ENCODE measurements around the gene CLINT1. TPM values are rescaled to one million over a fixed set of nuclear protein-coding genes. Genes with fewer than 3 reads are reported as not detected.

The CLINT1 gene
- total and polyA plus RNA-seq, 12 donors = 15.1 to 54.7 (median 50.7) TPM

DNA sequence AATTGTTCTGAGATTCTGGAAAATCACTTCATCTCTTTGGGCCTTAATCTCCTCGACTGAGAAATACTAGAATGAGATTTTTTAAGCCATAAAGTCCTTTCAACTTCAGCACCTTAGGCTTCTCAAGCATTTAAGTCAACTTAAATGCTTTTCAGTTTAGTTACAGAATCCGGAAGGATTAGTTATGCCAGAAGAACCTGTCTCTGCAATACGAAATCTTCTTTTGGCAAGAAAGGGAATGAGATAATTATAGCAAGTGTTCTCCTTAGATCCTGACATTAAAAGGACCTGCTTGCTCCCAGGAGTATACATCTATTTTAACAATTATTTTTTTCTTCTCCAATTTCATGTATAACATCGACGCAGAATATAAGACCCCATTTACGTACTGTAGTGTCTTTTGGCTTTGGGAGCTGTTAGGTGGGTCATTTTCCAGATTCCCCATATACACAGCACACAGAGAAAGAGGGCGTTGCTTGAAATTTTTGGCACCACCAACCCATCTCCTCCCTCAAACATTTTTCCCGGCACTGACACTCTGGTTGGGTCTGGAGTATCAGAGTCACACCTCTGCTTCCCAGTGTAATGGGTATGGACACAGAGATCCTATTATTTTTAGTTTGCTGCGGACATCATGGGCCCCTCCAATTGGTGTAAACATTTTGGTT is 43.6 kb upstream of the CLINT1 start:
- ATAC-seq = peak in 1 of 8 donors; percentile 57
- no peak overlapping the region for H3K27ac ChIP-seq
- H3K27me3 ChIP-seq = no peaks in the 10 kb centered on the region
- intact Hi-C loops (cut with DNase I) = no loop called here
- 66 to 70% methylated on average over 9 of the region's 9 CpGs for WGBS, 2 donors
- H3K36me3 ChIP-seq = no peaks in the 10 kb centered on the region
- H3K9me3 ChIP-seq = no peaks in the 10 kb centered on the region
- no peak for DNase-seq
- H3K4me3 ChIP-seq = no peak overlapping the region
- no peaks in the 10 kb centered on the region for H3K4me1 ChIP-seq
- TF ChIP-seq, protein P1, sequence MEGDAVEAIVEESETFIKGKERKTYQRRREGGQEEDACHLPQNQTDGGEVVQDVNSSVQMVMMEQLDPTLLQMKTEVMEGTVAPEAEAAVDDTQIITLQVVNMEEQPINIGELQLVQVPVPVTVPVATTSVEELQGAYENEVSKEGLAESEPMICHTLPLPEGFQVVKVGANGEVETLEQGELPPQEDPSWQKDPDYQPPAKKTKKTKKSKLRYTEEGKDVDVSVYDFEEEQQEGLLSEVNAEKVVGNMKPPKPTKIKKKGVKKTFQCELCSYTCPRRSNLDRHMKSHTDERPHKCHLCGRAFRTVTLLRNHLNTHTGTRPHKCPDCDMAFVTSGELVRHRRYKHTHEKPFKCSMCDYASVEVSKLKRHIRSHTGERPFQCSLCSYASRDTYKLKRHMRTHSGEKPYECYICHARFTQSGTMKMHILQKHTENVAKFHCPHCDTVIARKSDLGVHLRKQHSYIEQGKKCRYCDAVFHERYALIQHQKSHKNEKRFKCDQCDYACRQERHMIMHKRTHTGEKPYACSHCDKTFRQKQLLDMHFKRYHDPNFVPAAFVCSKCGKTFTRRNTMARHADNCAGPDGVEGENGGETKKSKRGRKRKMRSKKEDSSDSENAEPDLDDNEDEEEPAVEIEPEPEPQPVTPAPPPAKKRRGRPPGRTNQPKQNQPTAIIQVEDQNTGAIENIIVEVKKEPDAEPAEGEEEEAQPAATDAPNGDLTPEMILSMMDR (IDR thresholded peaks at IDR 0.05) = no peak

DNA sequence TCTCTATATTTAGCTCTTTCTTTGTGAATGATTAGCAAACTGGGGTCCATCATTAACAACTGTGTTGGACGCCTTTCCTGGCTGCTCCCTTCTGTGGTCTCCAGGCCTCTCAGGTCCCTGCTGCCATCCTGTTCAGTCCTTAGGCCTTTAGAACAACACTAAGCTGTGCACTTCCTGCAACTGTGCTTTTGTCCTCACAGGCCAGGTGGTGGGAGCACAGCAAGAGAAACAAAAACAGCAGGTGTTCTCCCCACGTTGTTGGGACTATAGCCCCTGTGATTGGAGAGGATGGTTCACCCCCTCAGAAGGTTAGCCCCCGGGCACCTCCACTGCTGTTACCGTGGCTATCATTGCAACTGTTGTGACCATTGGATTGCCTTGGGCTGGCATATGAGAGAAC is 41.7 kb upstream of the CLINT1 start:
- no peak overlapping the region for H3K4me3 ChIP-seq
- H3K27ac ChIP-seq = no peak overlapping the region
- TF ChIP-seq, protein P1 (IDR thresholded peaks at IDR 0.05) = no peak
- ATAC-seq = no peak
- H3K27me3 ChIP-seq = no peaks in the 10 kb centered on the region
- intact Hi-C loops (cut with DNase I) = no loop called here
- no peak for DNase-seq
- H3K4me1 ChIP-seq = no peaks in the 10 kb centered on the region
- H3K36me3 ChIP-seq = no peaks in the 10 kb centered on the region
- 79 to 88% methylated on average over 4 of the region's 4 CpGs for whole genome bisulfite sequencing, 2 donors
- no peaks in the 10 kb centered on the region for H3K9me3 ChIP-seq

DNA sequence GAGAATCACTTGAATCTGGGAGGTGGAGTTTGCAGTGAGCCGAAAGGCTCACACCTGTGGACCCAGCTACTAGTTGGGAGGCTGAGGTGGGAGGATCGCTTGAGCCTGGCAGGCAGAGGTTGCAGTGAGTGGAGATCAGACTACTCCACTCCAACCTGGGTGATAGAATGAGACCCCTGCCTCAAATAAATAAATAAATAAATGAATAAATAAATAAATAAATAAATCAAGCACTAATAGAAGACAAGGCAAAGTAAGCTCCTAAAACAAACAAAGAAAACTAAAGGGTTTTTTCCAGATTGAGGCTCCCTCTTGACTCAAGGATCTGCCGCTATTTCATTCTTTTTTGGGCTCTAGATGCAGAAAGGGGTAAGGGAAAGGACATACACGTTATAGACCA is 34.7 kb upstream of the CLINT1 start:
- TF ChIP-seq, protein P1 (IDR thresholded peaks at IDR 0.05) = no peak
- H3K27me3 ChIP-seq = no peaks in the 10 kb centered on the region
- WGBS, 2 donors = 94 to 96% methylated on average over 4 of the region's 4 CpGs
- no peaks in the 10 kb centered on the region for H3K9me3 ChIP-seq
- ATAC-seq (no peak), DNase-seq (no peak)
- no peak overlapping the region for H3K27ac ChIP-seq
- intact Hi-C loops (cut with DNase I) = no loop called here
- H3K36me3 ChIP-seq = no peaks in the 10 kb centered on the region
- no peak overlapping the region for H3K4me3 ChIP-seq
- H3K4me1 ChIP-seq = peaks cover 0 to 15% (median 0%) of the 10 kb centered on the region in 9 donors

DNA sequence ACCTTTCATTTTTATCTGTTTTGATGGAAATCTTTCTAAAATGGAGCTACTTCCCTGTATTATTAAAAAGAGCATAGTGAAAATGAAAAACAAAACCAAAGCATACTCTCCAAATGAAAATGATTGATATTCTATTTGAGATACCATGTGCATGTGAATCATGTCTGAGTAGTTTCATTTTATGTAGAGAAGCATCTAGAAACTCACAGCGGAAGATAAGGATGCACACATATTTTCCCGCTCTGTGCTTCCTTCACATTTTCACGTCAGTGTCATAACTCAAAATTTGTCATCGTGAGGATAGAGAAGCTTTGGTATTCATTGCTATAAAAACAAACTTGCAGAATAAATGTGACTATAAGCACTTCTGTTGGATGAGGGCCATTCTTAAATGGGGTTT is 34.0 kb upstream of the CLINT1 start:
- no peak for ATAC-seq
- H3K27ac ChIP-seq = no peak overlapping the region
- TF ChIP-seq, protein P1 (IDR thresholded peaks at IDR 0.05) = no peak

More for the DNA sequence above, 34.0 kb upstream of the CLINT1 start:
- 64 to 70% methylated on average over 4 of the region's 4 CpGs for WGBS, 2 donors
- no peak for DNase-seq
- Histone ChIP-seq H3K27me3 (no peaks in the 10 kb centered on the region), H3K4me3 (no peak overlapping the region), H3K9me3 (no peaks in the 10 kb centered on the region), H3K4me1 (peaks cover 0 to 15% (median 0%) of the 10 kb centered on the region in 9 donors), H3K36me3 (no peaks in the 10 kb centered on the region)
- intact Hi-C loops (cut with DNase I) = no loop called here

Measured in heart right ventricle (tissue), 16 donors.